Measurements from ENCODE around the gene IKZF1. TPM values are rescaled to one million over a fixed set of nuclear protein-coding genes. Genes with fewer than 3 reads are reported as not detected.

The IKZF1 gene
- total RNA-seq, 2 donors from 2014 or later: 24.4 to 57.8 TPM

GRCh38 chr7:50292763-50293162, 11.8 kb upstream of the IKZF1 start:
- DNase-seq (ENCODE audit: low spot score) (no peak), ATAC-seq (ENCODE audit: insufficient number of reproducible peaks, low FRiP score, low read depth) (no peak)
- no peaks in the 10 kb centered on the region for H3K27me3 ChIP-seq (replicated peaks; ENCODE audit: insufficient read depth)
- H3K4me3 ChIP-seq: no peak overlapping the region
- H3K9me3 ChIP-seq: no peaks in the 10 kb centered on the region
- no peak overlapping the region for H3K27ac ChIP-seq
- TF ChIP-seq, protein P1, sequence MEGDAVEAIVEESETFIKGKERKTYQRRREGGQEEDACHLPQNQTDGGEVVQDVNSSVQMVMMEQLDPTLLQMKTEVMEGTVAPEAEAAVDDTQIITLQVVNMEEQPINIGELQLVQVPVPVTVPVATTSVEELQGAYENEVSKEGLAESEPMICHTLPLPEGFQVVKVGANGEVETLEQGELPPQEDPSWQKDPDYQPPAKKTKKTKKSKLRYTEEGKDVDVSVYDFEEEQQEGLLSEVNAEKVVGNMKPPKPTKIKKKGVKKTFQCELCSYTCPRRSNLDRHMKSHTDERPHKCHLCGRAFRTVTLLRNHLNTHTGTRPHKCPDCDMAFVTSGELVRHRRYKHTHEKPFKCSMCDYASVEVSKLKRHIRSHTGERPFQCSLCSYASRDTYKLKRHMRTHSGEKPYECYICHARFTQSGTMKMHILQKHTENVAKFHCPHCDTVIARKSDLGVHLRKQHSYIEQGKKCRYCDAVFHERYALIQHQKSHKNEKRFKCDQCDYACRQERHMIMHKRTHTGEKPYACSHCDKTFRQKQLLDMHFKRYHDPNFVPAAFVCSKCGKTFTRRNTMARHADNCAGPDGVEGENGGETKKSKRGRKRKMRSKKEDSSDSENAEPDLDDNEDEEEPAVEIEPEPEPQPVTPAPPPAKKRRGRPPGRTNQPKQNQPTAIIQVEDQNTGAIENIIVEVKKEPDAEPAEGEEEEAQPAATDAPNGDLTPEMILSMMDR (IDR thresholded peaks at IDR 0.05): no peak
- no peaks in the 10 kb centered on the region for H3K4me1 ChIP-seq (ENCODE audit: control insufficient read depth in 1 of 2, low read depth in 2 of 2)
- H3K36me3 ChIP-seq: no peaks in the 10 kb centered on the region

DNA sequence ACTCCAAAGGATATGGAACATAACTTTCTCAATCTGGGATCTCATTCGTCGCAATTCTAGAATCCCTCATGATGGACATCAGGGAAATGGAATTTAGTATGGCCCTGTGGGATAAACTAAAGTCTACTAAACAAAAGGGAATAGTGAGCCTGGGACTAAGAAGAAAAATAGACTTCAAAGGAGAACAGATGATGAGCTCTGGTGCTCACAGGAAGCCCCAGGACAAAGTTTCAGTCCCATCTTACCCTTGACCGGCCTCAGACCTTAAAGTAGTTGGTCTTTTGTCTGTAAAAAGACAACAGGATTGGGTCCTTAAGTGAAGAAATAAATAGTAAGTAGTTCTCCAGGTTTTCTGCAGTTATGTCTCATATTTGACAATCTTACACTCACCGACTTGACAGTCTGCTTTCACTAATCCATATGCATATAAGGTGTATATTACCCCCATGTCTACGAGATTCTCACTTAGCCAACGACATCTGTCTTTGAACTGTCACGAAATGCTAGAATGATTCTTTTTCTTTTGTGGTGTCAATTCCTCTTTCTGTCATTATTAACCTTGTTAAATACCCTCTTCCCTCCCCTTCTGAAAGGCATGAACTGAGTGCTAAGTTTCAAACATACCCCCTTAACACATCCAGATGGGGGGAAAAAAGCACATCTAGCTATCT, 10.9 kb upstream of the IKZF1 start:
- Histone ChIP-seq H3K27me3 (replicated peaks; ENCODE audit: insufficient read depth) (no peaks in the 10 kb centered on the region), H3K36me3 (no peaks in the 10 kb centered on the region), H3K4me1 (ENCODE audit: control insufficient read depth in 1 of 2, low read depth in 2 of 2) (no peaks in the 10 kb centered on the region), H3K4me3 (no peak overlapping the region), H3K9me3 (no peaks in the 10 kb centered on the region), H3K27ac (no peak overlapping the region)
- DNase-seq (ENCODE audit: low spot score) (no peak), ATAC-seq (ENCODE audit: insufficient number of reproducible peaks, low FRiP score, low read depth) (no peak)
- TF ChIP-seq, protein P1 (IDR thresholded peaks at IDR 0.05): no peak

DNA sequence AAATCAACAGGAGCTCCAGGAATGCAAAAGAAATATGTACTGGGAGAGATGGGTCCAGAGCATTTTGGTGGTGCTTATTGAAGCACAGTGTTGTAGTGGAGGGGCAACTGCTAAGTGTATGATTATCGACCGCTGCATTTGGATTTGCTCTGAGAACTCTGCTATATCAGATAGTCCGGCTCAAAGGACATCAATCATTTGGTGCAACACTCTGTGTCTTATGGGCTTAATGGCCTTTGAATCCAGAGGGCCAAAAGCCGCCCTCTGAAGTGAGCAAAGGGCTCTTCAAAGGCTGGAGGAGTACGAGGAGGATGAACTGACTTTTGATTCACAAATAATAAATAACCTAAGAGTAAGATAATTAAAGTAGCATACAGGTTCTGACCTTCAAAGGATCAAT, 9.4 kb upstream of the IKZF1 start:
- no peak for ATAC-seq (ENCODE audit: insufficient number of reproducible peaks, low FRiP score, low read depth)
- H3K4me3 ChIP-seq: no peak overlapping the region
- no peak overlapping the region for H3K27ac ChIP-seq
- no peaks in the 10 kb centered on the region for H3K9me3 ChIP-seq
- DNase-seq (ENCODE audit: low spot score): no peak
- TF ChIP-seq, protein P1 (IDR thresholded peaks at IDR 0.05): no peak
- no peaks in the 10 kb centered on the region for H3K27me3 ChIP-seq (replicated peaks; ENCODE audit: insufficient read depth)
- H3K36me3 ChIP-seq: no peaks in the 10 kb centered on the region
- no peaks in the 10 kb centered on the region for H3K4me1 ChIP-seq (ENCODE audit: control insufficient read depth in 1 of 2, low read depth in 2 of 2)

GRCh38 chr7:50296799-50297198, 7.7 kb upstream of the IKZF1 start:
- TF ChIP-seq, protein P1 (IDR thresholded peaks at IDR 0.05): no peak
- ATAC-seq (ENCODE audit: insufficient number of reproducible peaks, low FRiP score, low read depth): no peak

GRCh38 chr7:50298811-50299562, 5.5 kb upstream of the IKZF1 start:
- TF ChIP-seq, protein P1 (IDR thresholded peaks at IDR 0.05): no peak
- H3K4me1 ChIP-seq (ENCODE audit: control insufficient read depth in 1 of 2, low read depth in 2 of 2): no peaks in the 10 kb centered on the region
- no peak overlapping the region for H3K4me3 ChIP-seq
- no peaks in the 10 kb centered on the region for H3K27me3 ChIP-seq (replicated peaks; ENCODE audit: insufficient read depth)
- H3K36me3 ChIP-seq: no peaks in the 10 kb centered on the region
- H3K27ac ChIP-seq: no peak overlapping the region
- DNase-seq (ENCODE audit: low spot score): no peak
- no peak for ATAC-seq (ENCODE audit: insufficient number of reproducible peaks, low FRiP score, low read depth)
- no peaks in the 10 kb centered on the region for H3K9me3 ChIP-seq

More at GRCh38 chr7:50296799-50297198, 7.7 kb upstream of the IKZF1 start:
- Histone ChIP-seq H3K27ac (no peak overlapping the region), H3K36me3 (no peaks in the 10 kb centered on the region), H3K9me3 (no peaks in the 10 kb centered on the region), H3K27me3 (replicated peaks; ENCODE audit: insufficient read depth) (no peaks in the 10 kb centered on the region), H3K4me3 (no peak overlapping the region), H3K4me1 (ENCODE audit: control insufficient read depth in 1 of 2, low read depth in 2 of 2) (no peaks in the 10 kb centered on the region)
- DNase-seq (ENCODE audit: low spot score): no peak
